HuH-7.5 (cell line): ENCODE measurements around the gene ZNF532.

Source experiments
- DNase-seq: peaks from one replicate; pipeline ENCODE4 v3.0.0; 2011; ENCODE audit warnings: low spot score

Gene ZNF532

DNA sequence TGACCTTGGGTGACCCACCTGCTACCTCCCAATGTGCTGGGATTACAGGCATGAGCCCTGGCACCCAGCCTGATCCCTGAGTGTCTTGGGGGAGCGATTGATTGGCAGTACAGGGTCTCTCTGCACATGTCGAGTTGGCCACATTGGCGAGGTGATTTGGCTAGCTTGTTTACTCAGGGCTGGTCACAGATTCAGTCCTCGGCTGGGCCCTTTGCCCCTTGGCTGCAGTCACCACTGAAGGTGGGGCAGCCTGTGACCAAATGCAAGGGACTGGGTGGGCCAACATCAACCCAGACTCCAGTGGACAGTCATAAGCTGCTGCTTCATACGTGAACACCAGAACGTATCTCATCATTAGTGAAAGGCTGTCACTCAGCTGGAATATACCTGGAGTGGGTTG is 114.9 kb downstream of the ZNF532 start:
- DNase-seq = no peak

DNA sequence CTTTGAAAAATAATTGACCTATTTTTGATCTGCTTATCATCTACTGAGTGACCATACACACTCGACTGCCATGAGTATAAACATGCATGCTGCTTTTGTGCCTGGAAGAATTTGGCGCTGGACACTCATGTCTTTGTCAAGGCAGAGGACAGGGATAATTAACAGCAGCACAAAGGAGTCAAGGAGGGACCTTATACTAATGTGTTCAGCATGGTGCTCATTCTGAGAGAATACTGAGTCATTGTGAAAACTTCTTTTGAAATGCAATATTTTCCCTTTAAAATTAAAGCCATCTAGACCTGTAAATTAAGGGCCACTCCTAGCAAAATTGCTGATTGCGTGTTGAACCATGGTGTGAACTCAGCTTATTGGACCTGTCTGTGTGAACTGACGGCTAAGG is 116.3 kb downstream of the ZNF532 start:
- no peak for DNase-seq

DNA sequence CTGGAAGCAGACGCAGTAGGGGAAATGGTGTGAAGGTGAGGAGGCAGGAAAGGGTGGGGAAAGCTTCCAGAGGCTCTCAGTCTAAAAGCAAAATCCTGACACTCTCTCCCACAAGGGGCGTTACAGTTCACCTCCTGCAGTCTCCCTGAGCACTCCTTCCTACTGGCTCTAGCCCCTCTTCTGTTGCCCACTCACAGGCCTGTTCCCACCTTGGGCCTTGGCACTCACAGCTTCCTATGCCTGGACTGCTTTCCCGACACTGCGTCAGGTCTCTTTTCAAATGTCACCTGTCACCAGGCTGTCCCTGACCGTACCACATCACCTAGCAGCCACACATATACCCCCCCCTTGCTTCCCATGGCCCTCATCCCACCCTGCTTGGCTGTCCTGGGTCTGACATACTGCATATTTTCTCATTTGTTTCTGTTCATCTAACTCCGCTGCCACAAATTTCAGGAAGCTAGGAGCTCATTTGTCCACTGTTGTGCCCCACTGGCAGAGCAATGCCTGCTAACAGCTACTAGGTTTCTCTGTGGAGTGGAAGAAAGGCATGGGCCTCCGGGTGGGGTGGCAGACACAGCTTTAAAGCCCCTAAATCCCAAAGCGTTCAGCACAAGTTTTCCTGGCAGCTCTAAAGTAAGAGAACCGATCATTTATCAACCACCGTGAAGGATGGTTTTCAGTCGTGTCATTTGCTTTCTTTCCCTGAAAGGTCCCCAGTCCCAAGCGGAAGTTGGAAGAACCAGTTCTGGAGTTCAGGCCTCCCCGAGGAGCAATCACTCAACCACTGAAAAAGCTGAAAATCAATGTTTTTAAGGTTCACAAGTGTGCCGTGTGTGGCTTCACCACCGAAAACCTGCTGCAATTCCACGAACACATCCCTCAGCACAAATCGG is 118.8 kb downstream of the ZNF532 start:
- DNase-seq = no peak

DNA sequence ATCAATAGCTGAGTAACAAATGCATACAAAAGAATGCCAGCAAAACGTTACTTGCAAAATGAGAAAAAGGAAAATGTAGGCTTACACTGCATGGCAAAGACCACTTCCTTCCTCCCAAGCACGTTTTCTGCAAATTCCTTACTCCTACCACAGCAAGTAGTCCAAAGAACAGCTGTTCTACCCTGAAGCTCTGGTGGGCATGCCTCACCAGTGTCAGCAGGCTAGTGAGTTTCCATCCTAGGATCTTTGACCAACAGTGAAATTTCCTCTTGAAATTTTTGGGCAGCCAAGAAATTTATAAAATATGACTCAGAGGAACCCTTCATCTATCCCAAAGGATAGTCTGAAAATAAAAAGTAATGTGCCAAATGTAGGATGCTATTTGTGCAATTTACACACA is 123.9 kb downstream of the ZNF532 start:
- no peak for DNase-seq

DNA sequence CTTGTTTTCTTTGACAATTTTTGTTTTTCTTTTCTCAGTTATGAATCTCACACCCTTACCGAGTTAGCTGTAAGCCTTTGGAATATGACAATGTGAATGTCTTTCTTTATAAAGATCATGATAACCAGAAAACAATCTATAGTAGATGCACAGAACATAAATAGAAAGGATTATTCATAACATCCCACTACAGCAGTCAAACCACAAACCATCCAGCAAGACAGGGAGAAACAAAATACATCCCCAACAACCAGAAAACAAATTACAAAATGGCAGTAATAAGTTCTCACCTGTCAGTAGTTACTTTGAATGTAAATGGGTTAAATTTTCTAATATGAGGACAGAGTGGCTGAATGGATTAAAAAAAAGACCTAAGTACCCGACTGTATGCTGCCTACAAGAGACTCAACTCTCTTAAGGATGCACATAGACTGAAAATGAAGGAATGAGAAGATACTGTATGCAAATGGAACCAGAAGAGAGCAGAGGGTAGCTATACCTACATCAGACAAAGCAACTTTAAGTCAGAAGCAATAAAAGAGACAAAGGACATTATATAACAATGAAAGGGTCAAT is 124.6 kb downstream of the ZNF532 start:
- DNase-seq = no peak

DNA sequence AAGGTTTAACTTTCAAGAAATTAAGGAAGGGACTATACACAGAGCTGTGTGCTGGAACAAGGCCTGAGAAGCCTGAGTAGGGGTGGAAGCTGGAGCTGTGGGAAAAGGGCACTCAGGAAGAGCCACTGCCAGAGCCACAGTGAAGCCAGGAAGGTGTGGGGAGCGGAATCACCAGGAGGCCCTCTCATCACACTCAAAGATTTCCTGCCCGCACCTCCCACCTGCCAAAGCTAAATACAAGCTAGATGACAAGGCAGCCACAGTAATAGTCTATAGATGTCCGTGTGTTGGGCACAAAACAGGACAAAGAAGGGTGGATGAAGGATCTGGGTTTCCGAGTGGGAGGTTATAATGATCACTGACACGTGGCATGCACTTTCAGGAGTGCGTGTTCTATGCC is 126.0 kb downstream of the ZNF532 start:
- no peak for DNase-seq

DNA sequence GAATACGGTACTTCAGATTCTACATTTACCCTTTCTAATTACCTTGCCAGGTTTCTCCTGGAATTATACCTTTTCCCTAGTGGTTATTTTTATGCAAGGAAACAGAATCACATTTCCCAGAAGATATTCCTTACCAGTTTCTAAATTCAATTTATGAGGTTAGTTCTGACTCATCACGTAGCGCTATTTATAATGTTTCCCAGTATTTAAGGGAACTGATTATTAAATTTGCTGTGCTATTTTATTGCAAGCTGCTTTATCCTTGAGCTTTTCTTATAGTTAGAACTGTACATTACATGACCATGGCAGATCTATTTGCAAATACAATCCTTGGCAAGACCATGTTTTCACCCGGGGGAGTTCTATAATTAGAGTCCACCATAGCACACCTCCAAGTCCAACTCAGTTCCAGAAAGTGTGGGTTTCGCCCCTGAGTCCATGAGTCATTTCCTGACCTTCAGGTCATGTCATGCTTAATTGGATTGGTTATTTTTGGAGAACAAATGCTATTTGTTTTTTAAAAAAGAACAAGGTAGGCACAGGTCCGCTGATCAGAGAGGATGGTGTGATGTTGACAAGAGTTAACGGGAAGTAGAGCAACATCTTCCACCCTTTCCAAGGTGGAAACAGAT is 126.6 kb downstream of the ZNF532 start:
- DNase-seq = no peak

DNA sequence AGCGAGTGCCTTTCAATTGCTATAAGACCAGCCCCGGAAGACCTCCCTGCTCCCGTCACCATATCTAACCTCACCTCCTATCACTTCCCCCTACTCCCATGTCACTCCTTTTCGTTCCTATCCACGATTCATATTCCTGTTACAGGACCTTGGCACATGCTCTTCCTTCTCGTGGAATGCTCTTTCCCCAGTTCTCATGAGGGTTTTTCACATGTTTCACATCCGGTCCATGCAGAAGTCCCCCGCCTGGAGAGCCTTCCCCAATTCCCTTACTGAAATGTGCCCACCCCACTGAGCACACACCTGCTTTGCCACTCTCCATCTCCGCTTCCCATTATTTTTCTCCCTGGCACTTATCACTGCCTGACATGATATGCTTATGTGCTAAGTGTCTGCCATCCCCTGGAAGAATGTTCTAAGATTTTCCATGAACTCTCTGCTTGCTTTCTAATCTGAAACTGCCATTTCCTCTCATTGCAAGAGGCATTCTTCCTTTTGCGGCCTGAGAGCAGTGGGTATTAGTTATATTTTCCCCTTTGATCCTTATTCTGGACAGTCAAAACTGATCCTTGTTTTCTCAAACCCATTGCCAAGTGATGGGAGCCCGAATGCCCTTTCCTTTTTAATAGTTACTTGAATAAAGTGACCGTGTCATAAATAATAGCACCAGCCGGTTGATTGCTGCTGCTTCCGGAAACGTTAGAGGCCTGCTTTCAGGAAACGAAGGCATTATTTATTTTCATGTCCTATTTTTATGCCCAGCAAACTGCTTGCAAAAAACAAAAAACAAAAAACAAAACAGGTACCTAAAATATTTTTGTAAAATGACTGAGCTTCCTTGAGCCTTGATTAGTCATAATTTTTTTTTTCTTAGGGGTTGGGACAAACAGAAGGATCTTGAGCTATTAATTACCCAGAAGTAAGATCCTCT is 127.9 kb downstream of the ZNF532 start:
- DNase-seq = no peak

DNA sequence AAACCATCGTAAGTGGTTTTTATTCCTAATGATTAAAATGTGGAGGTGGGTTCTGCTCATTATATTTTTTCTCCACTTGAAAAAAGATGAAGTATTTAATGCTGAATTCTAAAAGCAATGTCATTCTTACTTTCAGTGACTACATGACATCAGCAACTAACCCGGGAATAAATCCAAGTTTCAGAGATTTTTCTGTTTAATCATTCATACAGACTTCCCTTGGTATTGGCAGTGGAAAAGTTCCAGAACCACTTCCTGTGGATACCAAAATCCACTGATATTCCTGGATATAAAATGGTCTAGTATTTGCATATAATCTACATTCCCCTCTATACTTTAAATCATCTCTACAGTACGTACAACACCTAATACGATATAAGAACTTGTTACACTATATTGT is 128.6 kb downstream of the ZNF532 start:
- no peak for DNase-seq

DNA sequence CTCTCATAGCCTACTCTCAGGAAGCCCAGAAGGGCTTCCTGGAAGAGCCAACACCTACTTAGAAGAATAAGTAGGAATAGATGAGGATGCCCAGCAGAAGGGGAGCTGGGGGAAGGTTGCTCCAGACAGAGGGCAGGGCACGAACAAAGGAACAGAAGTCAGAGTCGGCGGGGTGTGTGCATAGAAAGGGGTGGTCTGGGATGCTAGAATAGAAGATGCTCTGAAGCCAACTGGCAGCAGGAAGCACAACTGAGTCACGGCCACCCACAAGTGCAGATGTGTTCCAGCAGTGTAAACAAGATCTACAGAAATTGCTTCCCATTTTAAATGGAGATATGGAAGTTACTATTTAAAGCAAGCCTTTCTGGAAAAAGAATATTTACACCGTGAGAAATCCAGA is 131.0 kb downstream of the ZNF532 start:
- DNase-seq = no peak

DNA sequence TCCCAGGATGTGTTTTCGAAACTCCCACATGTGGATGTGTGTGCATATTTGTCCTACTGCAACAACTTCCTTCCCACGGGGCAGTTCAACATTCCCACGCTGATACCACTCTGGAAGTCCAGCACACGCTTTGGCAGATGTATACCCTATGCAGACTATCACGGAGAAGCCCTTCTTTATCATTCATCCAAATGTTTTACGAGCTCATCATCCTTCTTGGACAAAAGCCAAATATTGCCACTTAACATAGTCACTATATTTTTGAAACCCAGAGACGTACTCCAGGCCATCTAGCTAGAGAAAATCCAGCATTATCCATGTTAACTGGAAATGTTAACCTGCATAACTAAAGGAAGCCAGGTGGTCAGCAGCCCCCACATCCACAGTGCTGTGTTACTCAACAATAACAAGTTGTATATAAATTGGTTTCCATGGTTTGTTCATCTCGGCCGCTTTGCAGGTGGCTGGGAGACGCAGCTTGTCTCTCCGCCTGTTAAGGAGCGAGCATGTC is 131.5 kb downstream of the ZNF532 start:
- no peak for DNase-seq

DNA sequence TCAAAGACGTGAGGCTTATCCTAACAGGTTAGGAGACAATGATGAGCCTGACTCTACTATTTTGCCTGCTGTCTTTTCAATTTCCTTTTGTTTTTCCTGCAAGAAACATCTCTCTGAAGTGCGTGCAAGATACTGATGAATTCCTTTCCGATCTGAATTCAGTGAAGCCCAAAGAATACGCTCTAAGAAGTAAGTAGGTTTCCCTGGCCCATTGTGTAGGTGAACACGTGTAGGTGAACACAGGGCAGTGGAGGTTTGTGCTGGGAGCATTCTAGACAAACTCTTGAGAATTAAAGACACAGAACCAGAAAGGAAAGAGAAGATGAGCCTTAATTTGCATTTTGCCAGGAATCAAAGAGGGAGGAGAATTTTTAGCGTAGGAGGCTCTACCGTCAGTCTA is 132.0 kb downstream of the ZNF532 start:
- DNase-seq = no peak

DNA sequence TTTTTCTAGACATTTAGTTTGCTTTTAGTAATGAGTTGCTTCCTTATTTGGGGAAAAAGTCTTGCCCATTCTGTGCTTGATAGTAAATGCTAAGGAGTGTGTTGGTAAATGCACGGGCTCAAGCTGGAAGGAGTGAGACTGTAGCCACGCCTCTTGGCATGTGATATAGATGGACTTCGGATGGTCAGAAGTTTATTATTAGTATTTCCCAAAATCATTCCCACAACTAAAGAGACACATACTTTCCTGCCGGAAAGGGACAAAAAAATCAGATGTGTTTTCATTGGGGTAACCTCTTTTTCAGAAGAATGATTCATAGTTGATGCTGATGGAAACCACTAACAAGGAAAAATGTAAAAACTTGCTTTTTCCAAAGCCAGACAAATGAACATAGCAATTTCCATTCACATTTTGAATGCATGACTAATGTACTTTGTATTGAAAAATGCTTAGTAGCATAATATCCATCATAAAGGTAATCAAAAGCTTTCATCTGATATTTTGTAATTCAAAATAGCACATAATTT is 133.2 kb downstream of the ZNF532 start:
- DNase-seq = no peak

DNA sequence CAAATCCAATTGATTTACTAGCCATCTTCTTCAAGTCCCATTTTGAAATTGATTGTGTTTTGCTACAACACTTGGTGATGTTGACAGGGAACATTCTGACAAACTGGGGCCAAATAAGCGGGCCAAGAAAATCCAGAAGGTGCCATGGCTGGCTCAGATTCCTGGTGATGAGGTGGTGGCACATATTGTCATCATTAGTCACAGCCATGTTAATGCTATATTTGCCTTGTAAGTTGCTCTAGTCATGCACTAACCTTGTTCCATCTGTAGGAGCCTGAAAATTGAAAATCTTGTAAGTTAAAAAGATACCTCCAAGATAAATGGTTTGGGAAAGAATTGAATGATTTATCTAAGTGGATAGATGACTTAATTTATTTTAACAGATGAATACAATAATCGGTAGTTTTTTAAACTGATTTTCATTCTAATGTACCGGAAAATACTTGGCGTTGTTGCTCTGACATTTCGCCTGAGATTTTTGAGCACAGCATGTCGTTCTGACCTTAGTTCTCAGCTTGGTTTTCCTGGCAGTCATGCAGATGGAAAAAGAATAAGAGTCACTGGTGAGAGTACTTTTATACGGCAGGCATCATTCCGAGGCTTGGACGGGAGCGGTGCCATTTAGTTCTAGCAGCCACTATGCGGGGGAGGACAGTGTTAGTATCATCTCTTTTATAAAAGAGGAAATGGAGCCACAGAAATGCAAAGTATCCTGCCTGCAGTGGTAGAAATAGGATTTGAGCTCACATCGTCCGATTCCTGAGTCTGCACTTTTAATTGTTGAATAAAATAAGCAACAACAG is 133.9 kb downstream of the ZNF532 start:
- no peak for DNase-seq

DNA sequence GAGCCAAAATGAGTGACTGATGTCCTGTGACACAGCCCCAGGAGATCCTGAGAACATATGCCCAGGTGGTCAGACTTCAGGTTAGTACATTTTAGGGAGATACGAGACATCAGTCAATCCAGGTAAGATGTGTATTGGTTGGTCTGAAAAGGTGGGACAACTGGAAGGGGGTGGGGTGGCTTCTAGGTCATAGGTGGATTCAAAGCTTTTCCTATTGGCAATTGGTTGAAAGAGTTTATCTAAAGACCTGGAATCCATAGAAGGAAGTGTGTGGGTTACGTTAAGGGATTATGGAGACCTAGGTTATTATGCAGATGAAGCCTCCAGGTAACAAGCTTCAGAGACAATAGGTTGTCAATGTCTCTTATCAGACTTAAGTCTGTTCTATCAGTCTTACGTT is 136.5 kb downstream of the ZNF532 start:
- no peak for DNase-seq

DNA sequence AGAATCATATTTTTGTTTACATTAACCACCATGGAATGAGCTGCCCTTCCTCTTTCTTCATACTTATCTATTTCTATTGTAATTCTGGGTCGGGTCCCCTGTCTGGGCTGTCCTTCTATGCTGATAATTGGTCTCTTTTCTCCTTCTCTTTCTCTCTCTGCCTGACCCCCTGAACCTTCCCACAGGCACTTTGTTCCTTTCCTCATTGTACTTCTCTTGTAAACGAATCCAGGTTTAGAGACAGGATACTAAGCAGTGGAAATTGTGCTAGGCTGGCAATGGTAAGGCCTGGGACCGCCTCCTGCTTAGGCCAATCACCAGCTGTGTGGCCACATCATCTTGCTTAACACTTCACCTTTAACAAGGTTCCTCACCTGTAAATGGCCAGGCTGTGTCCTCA is 137.0 kb downstream of the ZNF532 start:
- DNase-seq = no peak

DNA sequence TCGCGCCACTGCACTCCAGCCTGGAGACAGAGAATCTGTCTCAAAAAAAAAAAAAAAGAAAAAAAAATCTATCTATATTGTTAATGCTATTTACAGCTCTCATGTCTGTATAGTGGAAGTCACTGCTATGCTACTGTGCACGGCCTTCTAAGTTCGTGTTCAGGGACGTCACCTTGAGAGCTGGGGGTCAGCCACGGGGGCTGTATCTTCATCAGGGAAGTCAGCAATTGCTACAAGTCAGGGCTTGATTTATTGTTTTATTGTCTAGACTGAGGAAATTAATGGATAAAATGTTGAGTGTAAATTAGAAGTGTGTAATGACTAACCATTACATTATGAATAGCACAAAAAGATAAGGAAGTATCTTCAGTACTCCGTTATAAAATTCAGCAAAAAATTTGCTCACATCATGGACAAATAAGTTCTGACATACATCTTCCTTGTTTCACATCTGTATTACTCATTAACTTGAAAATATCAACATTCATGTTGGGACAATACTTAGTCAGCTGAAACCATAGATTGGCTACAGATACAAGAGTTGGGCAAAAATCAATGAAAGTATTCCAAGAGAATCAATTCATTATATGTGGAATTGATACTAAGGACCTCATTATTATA is 138.4 kb downstream of the ZNF532 start:
- DNase-seq = no peak

DNA sequence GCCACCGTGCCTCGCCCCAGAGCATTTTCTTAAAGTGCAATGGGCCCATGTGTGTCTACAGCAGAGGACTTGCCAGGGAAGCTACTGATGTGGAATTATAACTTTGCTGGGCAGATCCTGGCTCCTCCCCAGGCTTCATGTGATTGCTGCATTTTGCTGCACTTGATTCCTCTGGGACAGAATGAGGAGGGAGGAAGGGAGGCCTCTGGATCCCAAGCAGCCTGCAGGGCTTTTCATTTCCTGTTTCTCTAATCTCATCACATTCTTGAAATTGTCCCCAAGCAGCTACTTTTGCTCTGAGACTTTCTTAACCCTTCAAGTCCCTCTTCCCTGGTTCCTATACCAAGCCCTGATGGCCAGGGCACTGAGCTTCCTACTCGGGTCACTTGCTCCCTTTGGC is 140.6 kb downstream of the ZNF532 start:
- no peak for DNase-seq

DNA sequence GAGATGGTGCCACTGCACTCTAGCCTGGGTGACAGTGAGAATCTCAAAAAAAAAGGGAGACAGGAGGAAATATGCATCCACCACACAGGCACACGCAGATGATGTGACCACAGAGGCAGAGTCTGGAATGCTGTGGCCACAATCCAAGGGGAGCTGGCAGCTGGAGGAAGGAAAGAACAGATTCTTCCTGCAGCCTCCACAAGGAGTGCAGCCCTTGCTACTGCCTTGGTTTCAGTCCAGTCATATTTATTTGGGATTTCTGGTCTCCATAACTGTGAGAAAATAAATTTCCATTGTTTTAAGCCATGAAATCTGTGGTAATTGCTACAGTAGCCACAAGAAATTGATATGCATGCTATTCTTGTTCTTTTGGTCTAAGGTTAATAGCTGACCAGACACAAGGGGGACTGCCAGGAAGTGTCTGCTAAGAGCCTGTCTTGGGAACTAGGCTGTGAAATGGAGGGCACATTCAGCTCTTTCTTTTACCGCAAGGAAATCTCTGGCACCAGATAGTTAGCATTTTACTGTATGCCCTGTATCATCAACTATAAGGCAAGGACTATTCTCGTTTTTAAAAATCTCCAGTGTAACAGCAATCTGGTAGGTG is 141.9 kb downstream of the ZNF532 start:
- DNase-seq = no peak
